Colonic mucosa (tissue), 4 donors: ENCODE measurements around the gene LRRN2. TPM values are rescaled to one million over a fixed set of nuclear protein-coding genes. Genes with fewer than 3 reads are reported as not detected.

Source experiments
- DNase-seq: peaks from one replicate; pipeline ENCODE4 v3.0.0-alpha.2; 2020
- H3K27ac ChIP-seq: fragments of 200-600 bp; one replicate; pipeline ENCODE4 v1.8.0; 2021
- H3K27me3 ChIP-seq: fragments of 200-600 bp; one replicate; pipeline ENCODE4 v1.8.0; 2021
- H3K36me3 ChIP-seq: fragments of 200-600 bp; one replicate; pipeline ENCODE4 v1.8.0; 2021
- H3K4me1 ChIP-seq: fragments of 200-600 bp; one replicate; pipeline ENCODE4 v1.8.0; 2021; ENCODE audit warnings: mild to moderate bottlenecking
- H3K4me3 ChIP-seq: fragments of 200-600 bp; one replicate; pipeline ENCODE4 v1.8.0; 2021
- H3K9ac ChIP-seq, 2 donors: one replicate each; pipeline ENCODE4 v1.7.0; 2013; ENCODE audit warnings: control low read depth in 2 of 2, low read depth in 2 of 2, low read length in 2 of 2
- H3K9me3 ChIP-seq: fragments of 200-600 bp; one replicate; pipeline ENCODE4 v1.8.0; 2021
- intact Hi-C: fragments of 100-400 bp; cut with DNase I; formaldehyde crosslinking; loops from one replicate; pipeline ENCODE4 v1.14.1; 2022
- total RNA-seq, 2 donors: library from RNA; stranded (reverse); fragmentation: NEBNext Ultra II Directional in 1 of 2; extraction: Animal tissue kit (Norgen Biotek cat#: 25700) in 1 of 2; gene quantifications; one replicate each; pipeline ENCODE4 v1.2.1, GENCODE V29; 2021
- TF ChIP-seq, protein P1 (sequence below): fragments of 200-600 bp; IDR thresholded peaks from one replicate; pipeline ENCODE4 v1.8.0; 2022; ENCODE audit warnings: antibody characterized with exemption, mild to moderate bottlenecking
- donor health status: healthy.
- donor health status: DM: no; HTN: no; CAD: no.
- donor health status: DM: no; HTN: no; CAD: no.

LRRN2 gene
- total RNA-seq, 2 donors from 2014 or later: 13.1 to 13.9 TPM

DNA sequence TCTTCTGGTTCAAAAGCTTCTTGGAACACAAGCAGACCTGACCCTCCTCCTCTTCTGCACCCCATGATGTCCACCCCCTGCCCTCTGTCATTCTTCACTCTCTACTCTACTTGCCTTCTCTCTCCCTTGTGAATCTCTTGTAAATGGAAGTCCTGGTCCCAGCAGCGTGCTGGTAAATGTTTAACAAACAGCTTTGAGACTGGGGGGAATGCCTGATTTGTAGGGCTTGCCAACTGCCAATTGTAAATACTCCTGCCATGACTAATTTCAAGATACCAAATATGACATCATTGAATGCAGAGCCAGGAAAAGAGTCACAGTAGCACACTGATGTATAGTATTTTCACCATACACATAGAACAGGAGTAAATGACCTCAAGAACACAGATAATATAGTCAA, 40.9 kb upstream of the LRRN2 start:
- intact Hi-C loops: no loop called here
- no peaks in the 10 kb centered on the region for H3K36me3 ChIP-seq
- H3K4me3 ChIP-seq: no peak overlapping the region
- no peaks in the 10 kb centered on the region for H3K27me3 ChIP-seq
- no peak overlapping the region for H3K27ac ChIP-seq
- H3K4me1 ChIP-seq: no peaks in the 10 kb centered on the region
- no peaks in the 10 kb centered on the region for H3K9me3 ChIP-seq
- DNase-seq: peak; percentile 31
- H3K9ac ChIP-seq: no peak overlapping the region
- TF ChIP-seq, protein P1, sequence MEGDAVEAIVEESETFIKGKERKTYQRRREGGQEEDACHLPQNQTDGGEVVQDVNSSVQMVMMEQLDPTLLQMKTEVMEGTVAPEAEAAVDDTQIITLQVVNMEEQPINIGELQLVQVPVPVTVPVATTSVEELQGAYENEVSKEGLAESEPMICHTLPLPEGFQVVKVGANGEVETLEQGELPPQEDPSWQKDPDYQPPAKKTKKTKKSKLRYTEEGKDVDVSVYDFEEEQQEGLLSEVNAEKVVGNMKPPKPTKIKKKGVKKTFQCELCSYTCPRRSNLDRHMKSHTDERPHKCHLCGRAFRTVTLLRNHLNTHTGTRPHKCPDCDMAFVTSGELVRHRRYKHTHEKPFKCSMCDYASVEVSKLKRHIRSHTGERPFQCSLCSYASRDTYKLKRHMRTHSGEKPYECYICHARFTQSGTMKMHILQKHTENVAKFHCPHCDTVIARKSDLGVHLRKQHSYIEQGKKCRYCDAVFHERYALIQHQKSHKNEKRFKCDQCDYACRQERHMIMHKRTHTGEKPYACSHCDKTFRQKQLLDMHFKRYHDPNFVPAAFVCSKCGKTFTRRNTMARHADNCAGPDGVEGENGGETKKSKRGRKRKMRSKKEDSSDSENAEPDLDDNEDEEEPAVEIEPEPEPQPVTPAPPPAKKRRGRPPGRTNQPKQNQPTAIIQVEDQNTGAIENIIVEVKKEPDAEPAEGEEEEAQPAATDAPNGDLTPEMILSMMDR: no peak

DNA sequence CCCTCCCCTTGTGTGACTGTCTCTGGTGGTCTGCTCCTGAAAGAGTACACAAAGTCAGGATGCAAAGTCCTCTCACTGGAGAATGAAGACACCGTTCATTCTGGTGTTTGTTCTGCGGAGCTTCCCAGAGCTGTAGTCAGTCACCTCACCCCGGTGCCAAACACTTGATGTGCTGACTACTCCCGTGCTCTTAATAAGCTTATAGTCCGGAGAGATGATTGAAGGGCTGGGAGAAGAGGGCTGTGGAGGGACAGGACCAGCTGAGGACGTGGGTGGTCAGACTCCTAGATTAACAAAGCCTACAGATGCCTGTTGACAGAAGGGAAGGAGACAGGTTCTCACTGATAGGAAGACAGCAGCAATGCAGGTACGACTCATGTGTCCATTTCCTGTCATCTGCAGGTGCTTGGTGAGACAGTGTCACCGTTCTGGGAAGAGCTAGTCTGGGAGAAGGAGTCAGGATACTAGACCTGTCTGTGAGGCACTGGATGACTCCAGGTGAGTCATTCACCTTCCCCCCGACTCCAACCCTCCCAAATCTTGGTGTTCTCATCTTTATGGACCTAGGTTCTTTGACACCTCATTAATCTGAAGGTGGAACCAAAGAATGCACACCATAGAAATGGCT, 40.4 kb upstream of the LRRN2 start:
- TF ChIP-seq, protein P1: no peak
- no peak overlapping the region for H3K9ac ChIP-seq
- intact Hi-C loops: no loop called here
- DNase-seq: peak; percentile 15
- H3K27me3 ChIP-seq: no peaks in the 10 kb centered on the region
- no peaks in the 10 kb centered on the region for H3K36me3 ChIP-seq
- no peak overlapping the region for H3K4me3 ChIP-seq
- no peak overlapping the region for H3K27ac ChIP-seq
- no peaks in the 10 kb centered on the region for H3K9me3 ChIP-seq
- H3K4me1 ChIP-seq: no peaks in the 10 kb centered on the region

DNA sequence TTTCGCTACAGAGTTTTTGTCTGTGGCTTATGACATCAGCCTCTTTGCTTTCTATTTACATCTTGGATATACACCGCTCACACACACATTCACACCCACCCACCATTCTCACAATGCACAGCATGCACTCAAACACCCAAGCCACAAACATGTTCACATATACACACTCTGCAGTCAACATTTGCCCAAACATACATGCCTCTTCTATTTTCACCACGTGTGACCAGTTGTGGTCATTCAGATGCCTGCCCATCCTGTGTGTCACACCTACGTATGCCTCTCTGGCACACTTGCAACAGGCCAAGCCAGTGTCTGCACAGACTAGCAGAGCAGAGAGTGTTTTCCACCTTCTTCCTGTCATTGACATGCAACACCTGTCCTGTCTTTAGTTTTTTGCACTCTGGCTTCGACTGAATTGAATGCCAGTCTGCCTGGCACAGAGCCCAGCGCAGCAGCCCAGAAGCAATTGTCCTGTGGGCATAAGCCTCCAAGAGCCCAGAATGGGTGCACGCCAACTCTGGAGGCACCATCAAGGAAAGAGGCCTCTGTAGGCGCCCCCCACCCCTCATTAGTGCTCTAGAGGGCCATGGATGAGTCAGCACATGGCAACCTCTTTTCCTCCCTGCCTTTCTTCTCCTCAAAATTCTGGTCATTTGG, 37.7 kb upstream of the LRRN2 start:
- no peak overlapping the region for H3K27ac ChIP-seq
- H3K36me3 ChIP-seq: no peaks in the 10 kb centered on the region
- no peak overlapping the region for H3K9ac ChIP-seq
- H3K4me1 ChIP-seq: no peaks in the 10 kb centered on the region
- TF ChIP-seq, protein P1: no peak
- peak; percentile 31 for DNase-seq
- H3K4me3 ChIP-seq: no peak overlapping the region
- H3K27me3 ChIP-seq: no peaks in the 10 kb centered on the region
- no peaks in the 10 kb centered on the region for H3K9me3 ChIP-seq
- intact Hi-C loops: no loop called here

DNA sequence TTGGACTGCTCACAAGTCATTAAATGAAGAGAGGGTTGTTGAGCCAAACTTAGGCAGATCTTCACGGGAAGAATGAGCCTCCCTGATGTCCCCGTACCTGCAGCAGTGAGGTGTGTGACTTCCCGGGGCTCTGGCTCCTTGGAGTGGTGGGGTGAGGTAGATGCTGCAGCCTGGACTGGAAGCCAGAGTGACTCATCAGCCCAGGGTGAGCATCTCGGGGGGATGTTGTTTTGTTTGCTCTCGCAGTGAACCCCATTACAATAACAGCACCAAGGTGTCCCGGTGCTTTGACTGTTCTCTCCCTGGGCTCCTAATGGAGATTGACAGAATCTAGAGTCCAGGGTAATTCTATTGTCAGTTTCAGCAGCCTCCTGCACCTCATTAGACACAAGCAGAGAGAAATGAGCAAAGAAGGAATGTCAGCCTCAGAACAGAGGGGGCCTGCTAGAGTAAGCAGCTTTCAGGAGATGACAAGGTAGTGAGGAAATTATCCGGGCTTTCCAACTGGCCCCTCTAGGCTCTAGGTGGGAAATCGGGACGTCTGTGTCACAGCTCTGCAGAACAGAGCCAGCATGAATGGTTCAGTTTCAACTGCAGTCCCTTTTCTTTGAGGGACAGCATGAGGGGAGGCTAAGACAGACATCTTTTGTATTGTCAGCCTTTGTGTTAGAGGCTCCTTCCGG, 36.0 kb upstream of the LRRN2 start:
- no peak for DNase-seq
- H3K27ac ChIP-seq: no peak overlapping the region
- H3K9me3 ChIP-seq: no peaks in the 10 kb centered on the region
- H3K27me3 ChIP-seq: no peaks in the 10 kb centered on the region
- H3K4me1 ChIP-seq: no peaks in the 10 kb centered on the region
- H3K36me3 ChIP-seq: no peaks in the 10 kb centered on the region
- H3K4me3 ChIP-seq: no peak overlapping the region
- no peak overlapping the region for H3K9ac ChIP-seq
- intact Hi-C loops: no loop called here
- TF ChIP-seq, protein P1: no peak

DNA sequence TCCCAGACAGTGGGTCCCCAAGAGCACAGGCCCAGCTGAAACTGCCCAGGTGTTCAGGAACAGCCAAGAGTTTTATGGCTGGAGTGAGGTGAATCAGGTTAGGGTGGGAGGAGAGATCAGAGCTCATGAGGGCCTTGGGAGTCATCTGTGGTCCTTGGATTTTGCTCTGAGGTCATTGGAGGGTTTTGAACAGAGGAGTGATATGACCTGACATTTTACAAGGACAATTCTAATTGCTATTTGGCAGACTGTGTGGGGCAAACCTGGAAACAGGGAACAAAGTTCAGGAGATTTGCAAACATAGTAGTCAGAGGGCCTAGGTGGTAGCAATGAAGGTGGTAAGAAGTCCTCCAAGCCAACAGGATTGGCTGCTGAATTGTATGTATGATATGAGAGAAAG, 31.1 kb upstream of the LRRN2 start:
- Histone ChIP-seq H3K9me3 (no peaks in the 10 kb centered on the region), H3K36me3 (no peaks in the 10 kb centered on the region), H3K9ac (no peak overlapping the region), H3K27ac (no peak overlapping the region), H3K4me3 (no peak overlapping the region), H3K4me1 (peaks cover 3% of the 10 kb centered on the region), H3K27me3 (no peaks in the 10 kb centered on the region)
- DNase-seq: peak; percentile 48
- intact Hi-C loops: no loop called here
- TF ChIP-seq, protein P1: no peak
